ENCODE data around the gene UCHL1. TPM values are rescaled to one million over a fixed set of nuclear protein-coding genes. Genes with fewer than 3 reads are reported as not detected.

Gene UCHL1
- total RNA-seq, 4 donors from 2014 or later, result 24.8 to 176 (median 71.0) TPM

DNA sequence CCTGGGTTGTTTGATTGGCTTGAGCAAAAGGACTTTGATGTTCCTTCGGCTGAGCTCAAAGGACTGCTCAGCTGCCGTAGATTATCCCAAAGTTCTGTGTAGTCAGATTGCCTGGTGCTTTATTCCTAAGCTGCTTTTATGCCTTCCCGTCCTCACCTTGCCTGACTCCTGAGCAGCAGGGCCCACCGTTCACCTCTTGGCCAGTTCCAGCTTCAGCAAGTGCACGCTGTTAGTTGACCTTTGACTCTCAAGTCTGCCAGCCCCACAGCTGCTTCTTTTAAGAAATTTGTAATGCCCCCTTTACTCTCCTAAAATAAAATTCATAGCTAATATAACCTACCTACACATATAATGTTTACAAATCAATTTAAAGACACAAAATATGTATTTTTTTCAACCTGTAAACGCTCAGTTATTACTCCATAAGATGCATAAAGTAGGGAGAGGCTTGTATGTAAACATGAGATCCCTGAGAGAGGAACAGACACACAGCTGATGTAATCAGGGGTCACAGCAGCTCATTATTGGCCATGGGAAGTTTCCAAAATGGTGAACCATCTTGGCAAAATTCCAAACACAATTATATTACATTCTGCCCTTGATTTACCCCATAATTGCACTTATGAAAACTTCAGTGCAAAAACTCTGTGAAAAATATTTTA is 28.6 kb downstream of the UCHL1 start:
- no peak for TF ChIP-seq POLR2A (IDR thresholded peaks at IDR 0.05)
- TF ChIP-seq, protein P1, sequence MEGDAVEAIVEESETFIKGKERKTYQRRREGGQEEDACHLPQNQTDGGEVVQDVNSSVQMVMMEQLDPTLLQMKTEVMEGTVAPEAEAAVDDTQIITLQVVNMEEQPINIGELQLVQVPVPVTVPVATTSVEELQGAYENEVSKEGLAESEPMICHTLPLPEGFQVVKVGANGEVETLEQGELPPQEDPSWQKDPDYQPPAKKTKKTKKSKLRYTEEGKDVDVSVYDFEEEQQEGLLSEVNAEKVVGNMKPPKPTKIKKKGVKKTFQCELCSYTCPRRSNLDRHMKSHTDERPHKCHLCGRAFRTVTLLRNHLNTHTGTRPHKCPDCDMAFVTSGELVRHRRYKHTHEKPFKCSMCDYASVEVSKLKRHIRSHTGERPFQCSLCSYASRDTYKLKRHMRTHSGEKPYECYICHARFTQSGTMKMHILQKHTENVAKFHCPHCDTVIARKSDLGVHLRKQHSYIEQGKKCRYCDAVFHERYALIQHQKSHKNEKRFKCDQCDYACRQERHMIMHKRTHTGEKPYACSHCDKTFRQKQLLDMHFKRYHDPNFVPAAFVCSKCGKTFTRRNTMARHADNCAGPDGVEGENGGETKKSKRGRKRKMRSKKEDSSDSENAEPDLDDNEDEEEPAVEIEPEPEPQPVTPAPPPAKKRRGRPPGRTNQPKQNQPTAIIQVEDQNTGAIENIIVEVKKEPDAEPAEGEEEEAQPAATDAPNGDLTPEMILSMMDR (IDR thresholded peaks at IDR 0.05 in 4 of 5, conservative IDR thresholded peaks at IDR 0.05 in 1 of 5), result no peak
- no peaks in the 10 kb centered on the region for H3K36me3 ChIP-seq
- intact Hi-C loops (cut with DNase I; ENCODE audit: low total_unique reads) (loop anchor here (10.0 kb wide), 1 partner anchor 599 kb away; no protein-coding TSS in a partner anchor), in situ Hi-C loops (cut with MboI; ENCODE audit: low sequenced_read_pairs in 4 of 4) (loop anchor here (10.0 to 25.0 kb wide), 3 partner anchors 59 to 602 kb away; no protein-coding TSS in a partner anchor)
- DNase-seq, result no peak
- no peaks in the 10 kb centered on the region for H3K4me1 ChIP-seq
- ATAC-seq, result no peak
- H3K27ac ChIP-seq, result no peak overlapping the region
- H3K9me3 ChIP-seq, result no peaks in the 10 kb centered on the region
- no peak overlapping the region for H3K4me3 ChIP-seq
- no peaks in the 10 kb centered on the region for H3K27me3 ChIP-seq

DNA sequence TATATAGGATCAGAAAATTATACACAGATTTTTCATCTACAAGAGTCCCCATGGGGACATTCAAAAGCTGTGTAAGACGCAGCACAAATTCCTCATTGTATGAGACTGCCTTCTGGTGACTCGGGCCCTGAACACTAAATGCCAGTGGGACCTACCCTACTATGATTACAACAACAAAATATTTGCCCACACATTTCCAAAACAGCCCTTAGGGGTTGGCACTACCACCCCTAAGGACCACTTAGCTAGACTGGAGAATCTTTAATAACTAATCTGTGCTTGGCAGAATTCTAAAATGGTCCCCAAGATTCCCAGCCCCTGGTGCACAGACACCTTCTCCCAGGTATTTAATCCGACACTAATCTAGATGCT is 29.1 kb downstream of the UCHL1 start:
- in situ Hi-C loops (cut with MboI; ENCODE audit: low sequenced_read_pairs in 4 of 4), result loop anchor here (10.0 to 25.0 kb wide), 3 partner anchors 59 to 601 kb away; no protein-coding TSS in a partner anchor
- intact Hi-C loops (cut with DNase I; ENCODE audit: low total_unique reads), result loop anchor here (10.0 kb wide), 1 partner anchor 599 kb away; no protein-coding TSS in a partner anchor
- TF ChIP-seq POLR2A (IDR thresholded peaks at IDR 0.05), result no peak
- TF ChIP-seq, protein P1 (IDR thresholded peaks at IDR 0.05 in 4 of 5, conservative IDR thresholded peaks at IDR 0.05 in 1 of 5), result no peak

DNA sequence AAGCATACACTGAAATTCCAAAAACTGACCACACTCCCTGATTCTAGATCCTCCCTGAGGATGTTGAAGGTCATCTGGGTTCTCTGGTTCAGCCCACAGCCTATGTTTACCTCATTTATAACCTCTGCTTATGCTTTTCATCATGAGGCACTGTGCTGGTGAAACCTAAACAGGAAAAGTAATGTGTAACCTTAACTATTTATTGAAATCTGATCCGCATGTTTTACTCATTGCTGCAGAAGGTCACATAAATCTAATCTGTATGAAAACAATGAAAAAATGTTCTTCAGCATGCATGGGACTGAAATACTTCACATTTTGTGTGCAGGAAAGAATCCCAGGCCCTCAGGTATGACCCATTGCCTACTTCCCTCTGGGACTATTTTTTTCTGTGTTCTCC is 30.3 kb downstream of the UCHL1 start:
- ATAC-seq (no peak), DNase-seq (no peak)
- Histone ChIP-seq H3K9me3 (no peaks in the 10 kb centered on the region), H3K36me3 (no peaks in the 10 kb centered on the region), H3K27ac (no peak overlapping the region), H3K4me3 (no peak overlapping the region), H3K4me1 (no peaks in the 10 kb centered on the region), H3K27me3 (no peaks in the 10 kb centered on the region)
- in situ Hi-C loops (cut with MboI; ENCODE audit: low sequenced_read_pairs in 4 of 4), result loop anchor here (10.0 to 25.0 kb wide), 3 partner anchors 58 to 600 kb away; no protein-coding TSS in a partner anchor
- intact Hi-C loops (cut with DNase I; ENCODE audit: low total_unique reads), result loop anchor here (10.0 kb wide), 1 partner anchor 598 kb away; no protein-coding TSS in a partner anchor
- TF ChIP-seq POLR2A (IDR thresholded peaks at IDR 0.05), result no peak

More for the DNA sequence above, 29.1 kb downstream of the UCHL1 start:
- Histone ChIP-seq H3K27me3 (no peaks in the 10 kb centered on the region), H3K9me3 (no peaks in the 10 kb centered on the region), H3K27ac (no peak overlapping the region), H3K4me1 (no peaks in the 10 kb centered on the region), H3K36me3 (no peaks in the 10 kb centered on the region), H3K4me3 (no peak overlapping the region)
- ATAC-seq (no peak), DNase-seq (no peak)

DNA sequence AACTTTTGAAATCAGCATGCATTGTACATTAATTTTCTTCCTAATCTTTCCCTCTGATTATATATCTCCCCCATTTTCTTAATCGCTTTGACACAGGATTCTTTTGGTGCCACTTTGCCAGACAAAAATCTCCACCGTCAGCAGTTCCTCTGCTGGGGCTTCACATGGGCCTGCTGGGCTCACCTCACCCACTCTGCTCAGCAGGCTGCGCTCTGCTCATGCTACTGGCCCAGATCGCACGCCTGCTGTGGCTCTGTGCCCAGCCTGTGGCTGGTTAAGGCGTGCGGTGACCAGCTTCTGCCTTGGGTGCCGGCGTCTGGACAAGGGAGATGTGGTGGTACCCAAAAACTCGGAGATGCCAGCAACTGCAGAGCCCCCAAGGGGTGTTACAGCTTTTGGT is 31.1 kb downstream of the UCHL1 start:
- in situ Hi-C loops (cut with MboI; ENCODE audit: low sequenced_read_pairs in 4 of 4), result loop anchor here (10.0 to 25.0 kb wide), 3 partner anchors 57 to 599 kb away; no protein-coding TSS in a partner anchor
- Histone ChIP-seq H3K4me1 (no peaks in the 10 kb centered on the region), H3K4me3 (no peak overlapping the region), H3K9me3 (no peaks in the 10 kb centered on the region), H3K36me3 (no peaks in the 10 kb centered on the region), H3K27ac (no peak overlapping the region), H3K27me3 (no peaks in the 10 kb centered on the region)
- DNase-seq (no peak), ATAC-seq (no peak)
- intact Hi-C loops (cut with DNase I; ENCODE audit: low total_unique reads), result loop anchor here (10.0 kb wide), 1 partner anchor 597 kb away; no protein-coding TSS in a partner anchor
- TF ChIP-seq POLR2A (IDR thresholded peaks at IDR 0.05), result no peak
- TF ChIP-seq, protein P1 (IDR thresholded peaks at IDR 0.05 in 4 of 5, conservative IDR thresholded peaks at IDR 0.05 in 1 of 5), result no peak

DNA sequence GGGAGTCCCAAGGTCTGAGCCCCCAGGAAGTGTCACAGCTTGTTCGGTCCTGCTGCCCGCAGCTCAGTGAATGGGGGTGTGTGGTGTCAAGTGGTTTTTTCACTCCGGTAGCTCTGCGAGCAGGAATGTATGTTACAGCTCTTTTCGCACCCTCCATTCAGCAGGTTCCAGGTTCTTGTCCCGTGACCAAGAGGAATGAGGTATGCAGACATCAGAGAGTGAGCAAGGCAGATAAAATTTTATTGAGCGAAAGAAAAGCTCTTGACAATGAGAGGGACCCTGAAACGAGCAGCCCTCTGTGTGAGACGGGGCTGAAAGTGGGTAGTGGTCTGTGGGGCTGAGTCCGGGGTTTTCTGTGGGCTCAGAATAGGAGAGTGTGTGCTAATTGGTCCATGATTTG is 31.5 kb downstream of the UCHL1 start:
- ATAC-seq (no peak), DNase-seq (no peak)
- Histone ChIP-seq H3K36me3 (no peaks in the 10 kb centered on the region), H3K27me3 (no peaks in the 10 kb centered on the region), H3K4me3 (no peak overlapping the region), H3K9me3 (no peaks in the 10 kb centered on the region), H3K27ac (no peak overlapping the region), H3K4me1 (no peaks in the 10 kb centered on the region)
- no peak for TF ChIP-seq POLR2A (IDR thresholded peaks at IDR 0.05)
- TF ChIP-seq, protein P1 (IDR thresholded peaks at IDR 0.05 in 4 of 5, conservative IDR thresholded peaks at IDR 0.05 in 1 of 5), result no peak
- in situ Hi-C loops (cut with MboI; ENCODE audit: low sequenced_read_pairs in 4 of 4) (loop anchor here (10.0 to 25.0 kb wide), 3 partner anchors 57 to 599 kb away; no protein-coding TSS in a partner anchor), intact Hi-C loops (cut with DNase I; ENCODE audit: low total_unique reads) (loop anchor here (10.0 kb wide), 1 partner anchor 597 kb away; no protein-coding TSS in a partner anchor)

Data from gastrocnemius medialis (tissue), 4 donors.